Ovary (tissue), 3 donors: ENCODE measurements around the gene CDCA4.

Source experiments
- CTCF ChIP-seq, 3 donors: fragments of 450-650 bp in 2 of 3; fragments of 200-600 bp in 1 of 3; IDR thresholded peaks; one replicate each; pipeline versions ENCODE4 v1.5.1 to v1.8.0; 2016 to 2022; ENCODE audit warnings: antibody characterized with exemption in 3 of 3, mild to moderate bottlenecking in 1 of 3
- POLR2A ChIP-seq: fragments of 450-650 bp; IDR thresholded peaks from one replicate; pipeline ENCODE4 v1.6.1; 2017; ENCODE audit warnings: antibody characterized with exemption, mild to moderate bottlenecking, moderate library complexity
- donor health status: DM: no; HTN: no; CAD: no.

GRCh38 chr14:105025429-105025828 lies 4.5 kb upstream of the CDCA4 start:
- TF ChIP-seq CTCF (IDR thresholded peaks at IDR 0.05) (no peak), POLR2A (no peak)
